ENCODE measurements around the gene ACTN2.

The ACTN2 gene

GRCh38 chr1:236681219-236681618, 5.1 kb upstream of the ACTN2 start:
- H3K27ac ChIP-seq, result no peak overlapping the region
- TF ChIP-seq CTCF (conservative IDR thresholded peaks at IDR 0.05) (no peak), ZFX (IDR thresholded peaks at IDR 0.05) (no peak)

- TF ChIP-seq ZFX (IDR thresholded peaks at IDR 0.05), result no peak
- no peak for TF ChIP-seq CTCF (conservative IDR thresholded peaks at IDR 0.05)
- H3K27ac ChIP-seq, result no peak overlapping the region
Observed at GRCh38 chr1:236685205-236685916, 938 bp upstream of the ACTN2 start.

GRCh38 chr1:236686815-236687160, 489 bp downstream of the ACTN2 start:
- no peak overlapping the region for H3K27ac ChIP-seq

GRCh38 chr1:236687273-236687672, 974 bp downstream of the ACTN2 start:
- TF ChIP-seq ZFX (IDR thresholded peaks at IDR 0.05) (no peak), CTCF (conservative IDR thresholded peaks at IDR 0.05) (no peak)

More at GRCh38 chr1:236686815-236687160, 489 bp downstream of the ACTN2 start:
- no peak for TF ChIP-seq CTCF (conservative IDR thresholded peaks at IDR 0.05)
- TF ChIP-seq ZFX (IDR thresholded peaks at IDR 0.05), result no peak

GRCh38 chr1:236688705-236689104, 2.4 kb downstream of the ACTN2 start:
- TF ChIP-seq ZFX (IDR thresholded peaks at IDR 0.05), result no peak
- no peak for TF ChIP-seq CTCF (conservative IDR thresholded peaks at IDR 0.05)
- no peak overlapping the region for H3K27ac ChIP-seq

More at GRCh38 chr1:236687273-236687672, 974 bp downstream of the ACTN2 start:
- H3K27ac ChIP-seq, result no peak overlapping the region

GRCh38 chr1:236689713-236690569, 3.6 kb downstream of the ACTN2 start:
- no peak for TF ChIP-seq ZFX (IDR thresholded peaks at IDR 0.05)
- no peak for TF ChIP-seq CTCF (conservative IDR thresholded peaks at IDR 0.05)

GRCh38 chr1:236691348-236691747, 5.0 kb downstream of the ACTN2 start:
- TF ChIP-seq ZFX (IDR thresholded peaks at IDR 0.05), result no peak
- H3K27ac ChIP-seq, result no peak overlapping the region

More at GRCh38 chr1:236689713-236690569, 3.6 kb downstream of the ACTN2 start:
- H3K27ac ChIP-seq, result no peak overlapping the region

Data from C4-2B (cell line).